PC-9 (cell line): ENCODE data around the gene SCAMP1. TPM values are rescaled to one million over a fixed set of nuclear protein-coding genes. Genes with fewer than 3 reads are reported as not detected.

Experiments
- BruUV-seq: library from RNA; stranded (reverse); fragments of 400-500 nt; replicated peaks from 2 replicates; lab custom pipeline; 2021; lab: Mats Ljungman, UMichigan
- CTCF ChIA-PET: fragments of 300-600 bp; sonication (Branson Sonifier 250); formaldehyde crosslinking; loops from one replicate; lab custom pipeline; 2022; ENCODE audit warnings: antibody characterized with exemption; lab: Charles Lee
- POLR2A ChIA-PET: fragments of 300-600 bp; sonication (Branson Sonifier 250); formaldehyde crosslinking; loops from one replicate; lab custom pipeline; 2022; ENCODE audit warnings: antibody characterized with exemption; ENCODE audit not compliant: unreplicated experiment; lab: Charles Lee
- DNase-seq, 2 experiments: peaks; one replicate each; pipeline versions ENCODE4 v3.0.0 to v3.0.0-alpha.2; 2015 to 2022; ENCODE audit warnings: mixed read lengths in 1 of 2
- H2AFZ ChIP-seq: fragments of 200-600 bp; sonication (generic); 2 replicates; pipeline ENCODE4 v1.8.1; 2017; ENCODE audit warnings: antibody characterized with exemption
- H3F3A ChIP-seq: fragments of 200-600 bp; sonication (generic); 2 replicates; pipeline ENCODE4 v1.8.1; 2017; ENCODE audit warnings: antibody characterized with exemption, mild to moderate bottlenecking, low read depth; ENCODE audit not compliant: insufficient read depth
- H3K27ac ChIP-seq: fragments of 200-600 bp; sonication (generic); 2 replicates; pipeline ENCODE4 v1.6.1; 2016; ENCODE audit warnings: mixed run types
- H3K27me3 ChIP-seq: fragments of 200-600 bp; sonication (generic); 2 replicates; pipeline ENCODE4 v1.6.1; 2016; ENCODE audit warnings: low read depth, mixed run types; ENCODE audit not compliant: insufficient read depth
- H3K36me3 ChIP-seq: fragments of 200-600 bp; sonication (generic); 2 replicates; pipeline ENCODE4 v1.6.1; 2016; ENCODE audit warnings: low read depth, mixed run types
- H3K4me1 ChIP-seq: fragments of 200-600 bp; sonication (generic); replicated peaks from 2 replicates; pipeline ENCODE4 v1.6.1; 2016; ENCODE audit warnings: mixed run types; ENCODE audit not compliant: insufficient read depth
- H3K4me2 ChIP-seq: fragments of 200-600 bp; sonication (generic); 2 replicates; pipeline ENCODE4 v1.6.1; 2017; ENCODE audit warnings: mixed run types
- H3K4me3 ChIP-seq: fragments of 200-600 bp; sonication (generic); 2 replicates; pipeline ENCODE4 v1.6.1; 2016; ENCODE audit warnings: mixed run types
- H3K79me2 ChIP-seq: fragments of 200-600 bp; sonication (generic); 2 replicates; pipeline ENCODE4 v1.6.1; 2017; ENCODE audit warnings: low read depth, mixed run types
- H3K9me2 ChIP-seq: fragments of 200-600 bp; sonication (generic); 2 replicates; pipeline ENCODE4 v1.8.1; 2017; ENCODE audit warnings: mild to moderate bottlenecking; ENCODE audit not compliant: insufficient read depth
- H3K9me3 ChIP-seq: fragments of 200-600 bp; sonication (generic); 2 replicates; pipeline ENCODE4 v1.8.1; 2016; ENCODE audit warnings: low read depth; ENCODE audit not compliant: insufficient read depth
- H4K20me1 ChIP-seq: fragments of 200-600 bp; sonication (generic); 2 replicates; pipeline ENCODE4 v1.8.1; 2017; ENCODE audit not compliant: insufficient read depth
- CTCF ChIP-seq: fragments of 200-600 bp; sonication (generic); conservative IDR thresholded peaks from 2 replicates; pipeline ENCODE4 v1.6.1; 2017; ENCODE audit warnings: mixed run types, antibody characterized with exemption, mild to moderate bottlenecking, moderate library complexity
- EZH2 ChIP-seq: fragments of 200-600 bp; sonication (generic); IDR thresholded peaks from 2 replicates; pipeline ENCODE4 v1.8.0; 2017; ENCODE audit warnings: antibody characterized with exemption, low read depth
- intact Hi-C: fragments of 100-400 bp; cut with micrococcal nuclease; formaldehyde crosslinking; loops from one replicate; pipeline ENCODE4 v1.10.0; 2022; ENCODE audit not compliant: unreplicated experiment
- total RNA-seq: library from RNA; stranded (reverse); gene quantifications from 2 replicates; pipeline ENCODE4 v1.2.3, GENCODE V29; 2021

Gene SCAMP1
- total RNA-seq, 1 experiment from 2014 or later = 38.7 TPM

- ChIA-PET POLR2A (interaction anchor here (0.8 kb wide), 1 partner anchor 12 kb away, joined by 6 read pairs; no protein-coding TSS in a partner anchor), CTCF (no interaction called here)
- Histone ChIP-seq H4K20me1 (no peaks in the 10 kb centered on the region), H3F3A (peaks cover 14% of the 10 kb centered on the region), H3K4me1 (peaks cover 42% of the 10 kb centered on the region), H3K9me3 (no peaks in the 10 kb centered on the region), H3K4me3 (no peak overlapping the region), H3K27ac (peak overlapping the region; percentile 56), H3K9me2 (no peaks in the 10 kb centered on the region), H3K4me2 (peak overlapping the region; percentile 46), H3K36me3 (no peaks in the 10 kb centered on the region), H3K27me3 (no peaks in the 10 kb centered on the region), H2AFZ (no peak overlapping the region), H3K79me2 (peaks cover 52% of the 10 kb centered on the region)
- TF ChIP-seq CTCF = no peak
- TF ChIP-seq EZH2 = no peak
- intact Hi-C loops = no loop called here
- no TSS peak for BruUV-seq
- DNase-seq = peak; percentile 43 to 80
These were observed 136.0 kb downstream of the SCAMP1 start for GRCh38 chr5:78496373-78496772.

GRCh38 chr5:78497573-78498533, 137.4 kb downstream of the SCAMP1 start:
- Histone ChIP-seq H3F3A (peaks cover 7% of the 10 kb centered on the region), H3K4me3 (no peak overlapping the region), H3K36me3 (no peaks in the 10 kb centered on the region), H2AFZ (no peak overlapping the region), H3K27me3 (no peaks in the 10 kb centered on the region), H3K4me2 (no peak overlapping the region), H3K79me2 (peaks cover 62% of the 10 kb centered on the region), H4K20me1 (no peaks in the 10 kb centered on the region), H3K9me3 (no peaks in the 10 kb centered on the region), H3K27ac (no peak overlapping the region), H3K4me1 (peaks cover 34% of the 10 kb centered on the region), H3K9me2 (no peaks in the 10 kb centered on the region)
- intact Hi-C loops = no loop called here
- ChIA-PET POLR2A (no interaction called here), CTCF (interaction anchor here (0.6 kb wide), 1 partner anchor 238 kb away, joined by 3 read pairs; no protein-coding TSS in a partner anchor)
- no peak for DNase-seq
- no TSS peak for BruUV-seq
- TF ChIP-seq CTCF = no peak
- no peak for TF ChIP-seq EZH2

GRCh38 chr5:78499485-78499884, 139.1 kb downstream of the SCAMP1 start:
- no peak for DNase-seq
- no peaks in the 10 kb centered on the region for H3K9me2 ChIP-seq
- no TSS peak for BruUV-seq
- TF ChIP-seq EZH2 (no peak), CTCF (no peak)
- H3K36me3 ChIP-seq = no peaks in the 10 kb centered on the region
- no peaks in the 10 kb centered on the region for H4K20me1 ChIP-seq
- H3K4me3 ChIP-seq = no peak overlapping the region
- peaks cover 15% of the 10 kb centered on the region for H3F3A ChIP-seq
- no peak overlapping the region for H3K27ac ChIP-seq
- H3K27me3 ChIP-seq = no peaks in the 10 kb centered on the region
- peaks cover 50% of the 10 kb centered on the region for H3K4me1 ChIP-seq
- POLR2A ChIA-PET = no interaction called here
- intact Hi-C loops = no loop called here
- no peak overlapping the region for H3K4me2 ChIP-seq
- no peak overlapping the region for H2AFZ ChIP-seq
- CTCF ChIA-PET = no interaction called here
- peaks cover 76% of the 10 kb centered on the region for H3K79me2 ChIP-seq
- no peaks in the 10 kb centered on the region for H3K9me3 ChIP-seq
